Sigmoid colon (tissue), 7 donors: ENCODE results near the gene SLC38A2. TPM values are rescaled to one million over a fixed set of nuclear protein-coding genes. Genes with fewer than 3 reads are reported as not detected.

Source experiments
- DNase-seq: peaks from one replicate; pipeline ENCODE4 v3.0.0-alpha.2; 2019
- H3K27ac ChIP-seq, 4 donors: fragments of 200-600 bp; sonication (generic); one replicate each; pipeline ENCODE4 v1.5.1; 2016 to 2019; ENCODE audit warnings: mild to moderate bottlenecking in 1 of 4
- H3K27me3 ChIP-seq, 3 donors: fragments of 200-600 bp; sonication (generic); one replicate each; pipeline ENCODE4 v1.5.1; 2019; ENCODE audit warnings: mild to moderate bottlenecking in 1 of 3
- H3K36me3 ChIP-seq, 4 donors: fragments of 200-600 bp; sonication (generic); one replicate each; pipeline ENCODE4 v1.5.1; 2016 to 2019
- H3K4me1 ChIP-seq, 4 donors: fragments of 200-600 bp; sonication (generic); one replicate each; pipeline ENCODE4 v1.5.1; 2017 to 2019
- H3K4me3 ChIP-seq, 4 donors: fragments of 200-600 bp; sonication (generic); one replicate each; pipeline ENCODE4 v1.5.1; 2017 to 2019; ENCODE audit warnings: mild to moderate bottlenecking in 2 of 4, moderate library complexity in 1 of 4
- H3K9me3 ChIP-seq, 4 donors: fragments of 200-600 bp in 3 of 4; sonication (generic) in 3 of 4; one replicate each; pipeline versions ENCODE4 v1.5.1 to v1.6.1; 2013 to 2019
- CTCF ChIP-seq, 4 experiments: fragments of 450-650 bp in 3 of 4; fragments of 200-600 bp in 1 of 4; IDR thresholded peaks; one replicate each; pipeline ENCODE4 v1.5.1; 2016 to 2019; ENCODE audit warnings: antibody characterized with exemption in 4 of 4, mild to moderate bottlenecking in 3 of 4, moderate library complexity in 2 of 4
- EP300 ChIP-seq, 4 donors: sonication (generic); formaldehyde crosslinking; IDR thresholded peaks; one replicate each; pipeline ENCODE4 v1.6.1; 2017; ENCODE audit warnings: antibody characterized with exemption in 4 of 4
- POLR2A ChIP-seq, 2 donors: fragments of 450-650 bp; IDR thresholded peaks; one replicate each; pipeline ENCODE4 v1.6.1; 2016; ENCODE audit warnings: antibody characterized with exemption in 2 of 2, mild to moderate bottlenecking in 2 of 2, moderate library complexity in 2 of 2
- POLR2AphosphoS5 ChIP-seq, 4 donors: sonication (generic); formaldehyde crosslinking; IDR thresholded peaks; one replicate each; pipeline ENCODE4 v1.6.1; 2017; ENCODE audit warnings: antibody characterized with exemption in 4 of 4
- WGBS, 2 donors: extraction: QIAGEN DNeasy Blood & Tissue Kit; methylation state at CpG; one replicate each; pipeline ENCODE4 v1.1.7; 2013; 5-methylcytosine and 5-hydroxymethylcytosine counted together
- intact Hi-C: fragments of 100-400 bp; cut with DNase I; formaldehyde crosslinking; loops from one replicate; pipeline ENCODE4 v1.15.1; 2023
- polyA plus RNA-seq, 3 donors: library from polyadenylated mRNA; stranded (reverse); fragments of 200-250 nt; gene quantifications; one replicate each; pipeline ENCODE4 v1.2.3, GENCODE V29; 2013
- total RNA-seq, 4 donors: library from RNA; depleted of rRNA; stranded (reverse); fragments of >200 nt; gene quantifications; one replicate each; pipeline ENCODE4 v1.1.0, GENCODE V29; 2016
- donor health status: healthy with polysubstance abuse.
- donor health status: Bipolar disorder and iron deficiency.
- donor health status: healthy.

The SLC38A2 gene
- total and polyA plus RNA-seq, 7 donors, result 17.6 to 299 (median 234) TPM

DNA sequence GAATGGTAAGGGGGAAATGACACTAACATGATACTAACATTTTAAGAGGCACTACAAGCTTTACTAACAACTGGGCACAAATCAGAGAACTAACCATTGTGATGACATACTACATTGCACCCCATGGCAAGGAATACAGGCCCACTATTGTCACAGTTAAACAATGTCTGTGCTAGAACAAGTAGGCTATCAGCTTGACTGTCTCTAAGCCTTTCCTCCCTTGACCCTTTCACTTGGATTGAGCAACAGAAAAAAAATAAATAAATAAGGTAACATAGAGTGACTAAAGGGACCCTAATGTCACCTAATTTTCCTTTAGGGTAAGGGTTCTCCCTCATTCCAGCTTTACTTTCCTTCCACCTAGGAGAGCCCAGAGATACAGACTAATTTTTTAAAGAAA, 4.4 kb downstream of the SLC38A2 start:
- H3K27ac ChIP-seq, result peak overlapping the region; percentile 43 to 99 (median 96)
- peaks cover 0 to 75% (median 70%) of the 10 kb centered on the region in 4 donors for H3K4me1 ChIP-seq
- H3K9me3 ChIP-seq, result no peaks in the 10 kb centered on the region
- DNase-seq, result no peak
- TF ChIP-seq POLR2AphosphoS5 (IDR thresholded peaks at IDR 0.05) (no peak), EP300 (IDR thresholded peaks at IDR 0.05) (no peak), POLR2A (IDR thresholded peaks at IDR 0.05) (no peak), CTCF (IDR thresholded peaks at IDR 0.05) (no peak)
- H3K4me3 ChIP-seq, result peak overlapping the region; percentile 64 to 98 (median 90)
- H3K27me3 ChIP-seq, result no peaks in the 10 kb centered on the region
- H3K36me3 ChIP-seq, result peaks cover 29 to 80% (median 72%) of the 10 kb centered on the region in 4 donors
- intact Hi-C loops, result no loop called here

DNA sequence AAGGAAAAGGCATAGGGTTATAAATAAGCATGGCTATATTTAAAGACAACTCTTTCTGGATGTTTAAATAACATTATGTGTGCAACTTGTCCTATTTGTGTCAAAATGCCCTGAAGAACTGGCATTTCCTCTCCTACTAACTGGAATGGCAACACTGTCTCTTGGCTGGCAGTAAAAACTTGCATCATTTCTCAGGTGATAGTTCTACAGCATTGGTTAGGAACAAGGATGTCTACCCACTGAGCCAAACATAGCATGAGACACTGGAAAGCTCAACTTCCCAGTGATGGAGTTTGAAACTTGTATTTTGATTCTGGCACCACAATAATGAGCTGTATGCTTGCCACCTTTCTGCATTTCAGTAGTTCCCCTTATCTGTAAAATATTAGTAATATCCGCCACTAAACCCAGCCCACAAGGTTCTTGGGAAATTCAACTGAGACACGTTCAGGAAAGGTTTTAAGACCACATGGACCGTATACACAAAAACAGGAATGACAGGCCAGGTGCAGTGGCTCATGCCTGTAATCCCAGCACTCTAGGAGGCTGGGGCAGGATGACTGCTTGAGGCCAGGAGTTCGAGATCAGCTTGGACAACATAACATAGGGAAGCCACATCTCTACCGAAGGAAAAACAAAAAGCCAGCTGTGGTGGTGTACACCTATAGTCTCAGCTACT, 5.1 kb downstream of the SLC38A2 start:
- WGBS, 2 donors, result 33 to 54% methylated on average over 5 of the region's 5 CpGs
- peak overlapping the region; percentile 43 to 99 (median 96) for H3K27ac ChIP-seq
- no peaks in the 10 kb centered on the region for H3K27me3 ChIP-seq
- intact Hi-C loops, result no loop called here
- TF ChIP-seq CTCF (IDR thresholded peaks at IDR 0.05) (no peak), POLR2AphosphoS5 (IDR thresholded peaks at IDR 0.05) (no peak), EP300 (IDR thresholded peaks at IDR 0.05) (no peak), POLR2A (IDR thresholded peaks at IDR 0.05) (no peak)
- H3K4me1 ChIP-seq, result peaks cover 0 to 82% (median 77%) of the 10 kb centered on the region in 4 donors
- DNase-seq, result no peak
- no peaks in the 10 kb centered on the region for H3K9me3 ChIP-seq
- H3K36me3 ChIP-seq, result peaks cover 34 to 87% (median 79%) of the 10 kb centered on the region in 4 donors
- H3K4me3 ChIP-seq, result peak overlapping the region; percentile 7 to 98 (median 78)

- H3K4me3 ChIP-seq, result peak overlapping the region in 3 of 4 donors; percentile 64 to 98 (median 93)
- H3K27me3 ChIP-seq, result no peaks in the 10 kb centered on the region
- peaks cover 0 to 88% (median 81%) of the 10 kb centered on the region in 4 donors for H3K4me1 ChIP-seq
- TF ChIP-seq POLR2AphosphoS5 (IDR thresholded peaks at IDR 0.05) (no peak), POLR2A (IDR thresholded peaks at IDR 0.05) (no peak), CTCF (IDR thresholded peaks at IDR 0.05) (no peak), EP300 (IDR thresholded peaks at IDR 0.05) (no peak)
- no peak for DNase-seq
- intact Hi-C loops, result no loop called here
- 69 to 82% methylated on average over 5 of the region's 5 CpGs for WGBS, 2 donors
- H3K9me3 ChIP-seq, result no peaks in the 10 kb centered on the region
- H3K27ac ChIP-seq, result peak overlapping the region in 2 of 4 donors; percentile 95 to 99
- peaks cover 35 to 94% (median 86%) of the 10 kb centered on the region in 4 donors for H3K36me3 ChIP-seq
Measured at GRCh38 chr12:46366771-46367170, 5.8 kb downstream of the SLC38A2 start.

- H3K27ac ChIP-seq, result peak overlapping the region; percentile 4 to 99 (median 28)
- intact Hi-C loops, result no loop called here
- no peaks in the 10 kb centered on the region for H3K27me3 ChIP-seq
- H3K4me1 ChIP-seq, result peaks cover 0 to 95% (median 81%) of the 10 kb centered on the region in 4 donors
- peak in 1 of 4 donors; percentile 4 for TF ChIP-seq POLR2AphosphoS5 (IDR thresholded peaks at IDR 0.05)
- TF ChIP-seq POLR2A (IDR thresholded peaks at IDR 0.05), result no peak
- DNase-seq, result no peak
- H3K4me3 ChIP-seq, result peak overlapping the region in 2 of 4 donors; percentile 64 to 98
- peaks cover 39 to 100% (median 91%) of the 10 kb centered on the region in 4 donors for H3K36me3 ChIP-seq
- whole genome bisulfite sequencing, 2 donors, result 11 to 57% methylated on average over 2 of the region's 2 CpGs
- no peaks in the 10 kb centered on the region for H3K9me3 ChIP-seq
Measured at GRCh38 chr12:46365951-46366379, 6.6 kb downstream of the SLC38A2 start.

DNA sequence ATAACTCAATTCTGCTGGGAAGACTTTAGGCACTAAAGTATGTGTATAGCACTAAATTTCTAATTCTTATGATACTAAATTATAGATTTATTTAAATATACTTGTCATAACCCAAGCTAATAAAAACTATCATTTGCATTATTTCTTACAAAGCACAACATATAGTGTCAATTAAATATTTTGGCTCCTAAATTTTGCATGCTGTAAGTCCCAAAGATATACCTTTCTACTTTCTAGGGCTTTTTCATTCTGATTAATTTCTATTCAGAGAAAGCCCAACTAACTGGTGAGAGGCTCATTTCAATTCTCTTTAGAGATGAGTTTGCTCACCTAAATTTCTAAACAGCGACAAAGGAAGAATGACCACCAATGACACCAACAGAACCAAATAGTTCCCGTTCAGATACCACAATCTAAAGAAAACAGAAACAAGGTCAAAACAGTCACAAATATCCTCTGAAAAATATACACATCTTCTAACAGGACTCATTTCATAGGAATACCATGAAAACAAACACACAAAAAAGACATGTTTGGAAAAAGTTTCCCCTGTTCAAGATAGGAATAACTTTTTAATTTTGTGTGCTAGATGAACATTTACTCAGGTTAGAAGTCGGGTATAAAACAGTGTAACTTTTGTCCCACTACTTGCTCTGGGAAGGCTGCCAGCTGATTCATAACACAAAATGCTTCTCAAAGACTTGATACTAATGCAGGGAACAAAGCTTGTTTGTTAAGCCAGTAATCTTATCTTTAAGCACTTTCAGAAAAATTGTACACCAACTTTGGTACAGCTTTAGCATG, 7.6 kb downstream of the SLC38A2 start:
- Histone ChIP-seq H3K27me3 (no peaks in the 10 kb centered on the region), H3K4me3 (peak overlapping the region in 2 of 4 donors; percentile 64 to 98), H3K36me3 (peaks cover 37 to 100% (median 92%) of the 10 kb centered on the region in 4 donors), H3K4me1 (peaks cover 0 to 99% (median 77%) of the 10 kb centered on the region in 4 donors), H3K27ac (peak overlapping the region; percentile 4 to 99 (median 28)), H3K9me3 (no peaks in the 10 kb centered on the region)
- WGBS, 2 donors, result 9 to 47% methylated on average over 3 of the region's 3 CpGs
- no peak for TF ChIP-seq POLR2A (IDR thresholded peaks at IDR 0.05)
- TF ChIP-seq CTCF (IDR thresholded peaks at IDR 0.05), result no peak
- TF ChIP-seq POLR2AphosphoS5 (IDR thresholded peaks at IDR 0.05), result no peak
- TF ChIP-seq EP300 (IDR thresholded peaks at IDR 0.05), result no peak
- intact Hi-C loops, result no loop called here
- DNase-seq, result peak; percentile 82
